ENCODE data around the gene MSGN1. TPM values are rescaled to one million over a fixed set of nuclear protein-coding genes. Genes with fewer than 3 reads are reported as not detected.
A peak's percentile ranks its signal among the peaks of the same experiment; 100 is the strongest.

Gene MSGN1
- total RNA-seq, 2 donors from 2014 or later, result not detected

GRCh38 chr2:17849275-17849674 is 33.0 kb downstream of the MSGN1 start:
- WGBS, 2 donors, result 71 to 76% methylated on average over 5 of the region's 5 CpGs
- Histone ChIP-seq H3K27ac (no peak overlapping the region), H3K27me3 (no peaks in the 10 kb centered on the region), H3K9me3 (no peaks in the 10 kb centered on the region), H3K4me3 (no peak overlapping the region), H3K4me1 (no peaks in the 10 kb centered on the region), H3K36me3 (replicated peaks in 1 of 2; ENCODE audit: insufficient read depth in 1 of 2, low read depth in 2 of 2) (no peaks in the 10 kb centered on the region)
- TF ChIP-seq, protein P1, sequence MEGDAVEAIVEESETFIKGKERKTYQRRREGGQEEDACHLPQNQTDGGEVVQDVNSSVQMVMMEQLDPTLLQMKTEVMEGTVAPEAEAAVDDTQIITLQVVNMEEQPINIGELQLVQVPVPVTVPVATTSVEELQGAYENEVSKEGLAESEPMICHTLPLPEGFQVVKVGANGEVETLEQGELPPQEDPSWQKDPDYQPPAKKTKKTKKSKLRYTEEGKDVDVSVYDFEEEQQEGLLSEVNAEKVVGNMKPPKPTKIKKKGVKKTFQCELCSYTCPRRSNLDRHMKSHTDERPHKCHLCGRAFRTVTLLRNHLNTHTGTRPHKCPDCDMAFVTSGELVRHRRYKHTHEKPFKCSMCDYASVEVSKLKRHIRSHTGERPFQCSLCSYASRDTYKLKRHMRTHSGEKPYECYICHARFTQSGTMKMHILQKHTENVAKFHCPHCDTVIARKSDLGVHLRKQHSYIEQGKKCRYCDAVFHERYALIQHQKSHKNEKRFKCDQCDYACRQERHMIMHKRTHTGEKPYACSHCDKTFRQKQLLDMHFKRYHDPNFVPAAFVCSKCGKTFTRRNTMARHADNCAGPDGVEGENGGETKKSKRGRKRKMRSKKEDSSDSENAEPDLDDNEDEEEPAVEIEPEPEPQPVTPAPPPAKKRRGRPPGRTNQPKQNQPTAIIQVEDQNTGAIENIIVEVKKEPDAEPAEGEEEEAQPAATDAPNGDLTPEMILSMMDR (IDR thresholded peaks at IDR 0.05), result no peak
- TF ChIP-seq POLR2A (IDR thresholded peaks at IDR 0.05), result no peak
- no peak for ATAC-seq
- intact Hi-C loops (cut with DNase I), result no loop called here
- DNase-seq, result no peak

DNA sequence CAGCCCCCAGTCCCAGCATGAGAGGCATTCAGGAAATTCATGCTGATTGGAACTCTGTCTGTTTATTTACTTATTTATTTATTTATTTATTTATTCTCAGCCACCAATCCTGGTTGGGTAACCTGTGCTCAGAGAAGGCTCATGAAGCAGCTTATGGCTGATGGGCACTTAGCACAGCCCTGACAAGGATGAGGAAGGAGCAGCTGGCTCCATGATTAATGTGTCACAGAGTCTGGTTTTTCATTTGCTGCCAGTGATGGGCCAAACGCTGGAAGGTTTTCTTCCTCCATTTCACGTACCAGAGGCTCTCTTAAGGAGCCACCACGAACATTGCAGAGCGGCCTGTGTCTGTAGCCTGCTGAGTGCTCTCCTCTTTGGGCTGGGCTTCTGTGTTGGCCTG is 33.9 kb downstream of the MSGN1 start:
- H3K9me3 ChIP-seq, result no peaks in the 10 kb centered on the region
- H3K27me3 ChIP-seq, result no peaks in the 10 kb centered on the region
- no peak overlapping the region for H3K27ac ChIP-seq
- WGBS, 2 donors, result 50 to 68% methylated on average over 4 of the region's 4 CpGs
- H3K4me3 ChIP-seq, result no peak overlapping the region
- TF ChIP-seq, protein P1 (IDR thresholded peaks at IDR 0.05), result no peak
- TF ChIP-seq POLR2A (IDR thresholded peaks at IDR 0.05), result no peak
- no peak for ATAC-seq
- no peaks in the 10 kb centered on the region for H3K36me3 ChIP-seq (replicated peaks in 1 of 2; ENCODE audit: insufficient read depth in 1 of 2, low read depth in 2 of 2)
- intact Hi-C loops (cut with DNase I), result loop anchor here (10.0 kb wide), 1 partner anchor 305 kb away; no protein-coding TSS in a partner anchor
- no peaks in the 10 kb centered on the region for H3K4me1 ChIP-seq
- DNase-seq, result no peak

DNA sequence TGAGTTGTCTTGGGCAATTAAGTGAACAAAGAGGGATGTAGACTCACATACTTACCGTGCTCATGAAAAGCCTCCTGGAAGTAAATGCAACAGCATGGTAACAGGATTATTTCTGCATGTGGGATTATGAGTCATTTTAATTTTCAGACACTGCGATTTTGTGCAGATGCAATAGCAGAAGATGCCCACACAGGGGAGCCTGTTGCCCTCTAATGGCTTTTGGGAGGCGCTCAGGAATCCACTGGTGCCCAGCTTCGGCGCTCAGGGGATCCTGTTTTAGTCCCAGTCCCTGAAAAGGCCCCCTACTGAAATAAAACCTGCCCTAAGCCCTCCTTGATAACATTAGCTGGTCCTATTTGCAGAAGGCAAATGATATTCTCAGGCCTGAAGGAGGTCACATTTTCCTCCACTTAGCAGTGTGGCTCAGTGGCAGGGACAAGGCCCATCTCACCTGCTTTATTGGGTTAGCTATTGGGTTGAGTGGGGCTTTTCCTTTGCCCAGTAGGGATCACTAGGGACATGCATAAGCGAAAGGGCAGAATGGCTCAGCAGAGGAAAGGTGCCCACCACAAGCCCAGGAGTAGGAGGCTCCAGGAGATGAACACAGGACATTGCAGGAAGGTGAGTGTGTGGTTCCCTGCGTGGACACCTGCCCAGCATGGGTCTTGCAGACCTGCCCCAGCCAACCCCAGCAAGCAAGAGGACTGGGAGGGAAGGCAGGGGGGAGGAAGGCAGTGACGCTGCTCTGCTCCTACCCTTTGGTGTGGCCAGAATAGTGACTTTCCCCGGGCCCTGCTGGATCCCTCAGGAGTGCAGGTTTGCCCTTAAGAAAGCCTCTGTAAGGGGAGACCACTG is 35.7 kb downstream of the MSGN1 start:
- no peaks in the 10 kb centered on the region for H3K27me3 ChIP-seq
- H3K27ac ChIP-seq, result no peak overlapping the region
- H3K9me3 ChIP-seq, result no peaks in the 10 kb centered on the region
- no peak overlapping the region for H3K4me3 ChIP-seq
- 37 to 38% methylated on average over 9 of the region's 9 CpGs for WGBS, 2 donors
- DNase-seq (peak; percentile 53 to 64 (median 60)), ATAC-seq (peak; percentile 81)
- H3K36me3 ChIP-seq (replicated peaks in 1 of 2; ENCODE audit: insufficient read depth in 1 of 2, low read depth in 2 of 2), result no peaks in the 10 kb centered on the region
- TF ChIP-seq POLR2A (IDR thresholded peaks at IDR 0.05), result no peak
- TF ChIP-seq, protein P1 (IDR thresholded peaks at IDR 0.05), result peak; percentile 77 to 94 (median 89)
- H3K4me1 ChIP-seq, result no peaks in the 10 kb centered on the region
- intact Hi-C loops (cut with DNase I), result loop anchor here (10.0 kb wide), 1 partner anchor 303 kb away; no protein-coding TSS in a partner anchor

- Histone ChIP-seq H3K27ac (no peak overlapping the region), H3K9me3 (no peaks in the 10 kb centered on the region), H3K4me1 (no peaks in the 10 kb centered on the region), H3K4me3 (no peak overlapping the region), H3K36me3 (replicated peaks in 1 of 2; ENCODE audit: insufficient read depth in 1 of 2, low read depth in 2 of 2) (no peaks in the 10 kb centered on the region), H3K27me3 (no peaks in the 10 kb centered on the region)
- DNase-seq (no peak), ATAC-seq (no peak)
- 55 to 57% methylated on average over 4 of the region's 4 CpGs for WGBS, 2 donors
- intact Hi-C loops (cut with DNase I), result loop anchor here (10.0 kb wide), 1 partner anchor 301 kb away; no protein-coding TSS in a partner anchor
- TF ChIP-seq POLR2A (IDR thresholded peaks at IDR 0.05), result no peak
- TF ChIP-seq, protein P1 (IDR thresholded peaks at IDR 0.05), result no peak
Measured at GRCh38 chr2:17853799-17854198, 37.5 kb downstream of the MSGN1 start.

Measured in body of pancreas (tissue), 4 donors.